Spleen (tissue), 11 donors: ENCODE results near the gene UBR7. TPM values are rescaled to one million over a fixed set of nuclear protein-coding genes. Genes with fewer than 3 reads are reported as not detected.
"Not testable (repeated sequence)": the region's sequence is repeated elsewhere in the genome, so short reads cannot be mapped to it uniquely, and the experiment has no call there.

ENCODE experiments used
- DNase-seq: peaks from one replicate; pipeline ENCODE4 v3.0.0-alpha.2; 2020
- H3K27ac ChIP-seq, 8 donors: fragments of 200-600 bp; sonication (generic) in 7 of 8; 1 replicate in 4 of 8; 2 replicates in 4 of 8; pipeline versions ENCODE4 v1.5.0 to v1.8.0; 2016 to 2021; ENCODE audit warnings: inconsistent platforms in 4 of 8, mild to moderate bottlenecking in 4 of 8, moderate library complexity in 1 of 8
- H3K27me3 ChIP-seq, 7 donors: fragments of 200-600 bp; sonication (generic) in 6 of 7; replicated peaks in 1 of 7; 1 replicate in 4 of 7; 2 replicates in 3 of 7; pipeline versions ENCODE4 v1.5.0 to v1.8.0; 2016 to 2021; ENCODE audit warnings: inconsistent platforms in 3 of 7, mild to moderate bottlenecking in 1 of 7
- H3K36me3 ChIP-seq, 6 donors: fragments of 200-600 bp; sonication (generic) in 5 of 6; 1 replicate in 4 of 6; 2 replicates in 2 of 6; pipeline versions ENCODE4 v1.5.0 to v1.8.0; 2016 to 2021; ENCODE audit warnings: inconsistent platforms in 2 of 6
- H3K4me1 ChIP-seq, 6 donors: fragments of 200-600 bp; sonication (generic) in 5 of 6; 1 replicate in 3 of 6; 2 replicates in 3 of 6; pipeline versions ENCODE4 v1.5.0 to v1.8.0; 2016 to 2021; ENCODE audit warnings: inconsistent platforms in 3 of 6
- H3K4me3 ChIP-seq, 8 donors: fragments of 200-600 bp; sonication (generic) in 7 of 8; 1 replicate in 4 of 8; 2 replicates in 4 of 8; pipeline versions ENCODE4 v1.5.0 to v1.8.0; 2016 to 2021; ENCODE audit warnings: inconsistent platforms in 4 of 8, mild to moderate bottlenecking in 4 of 8, moderate library complexity in 2 of 8
- H3K9me3 ChIP-seq, 8 donors: fragments of 200-600 bp; sonication (generic) in 7 of 8; 1 replicate in 4 of 8; 2 replicates in 4 of 8; pipeline versions ENCODE4 v1.5.0 to v1.8.0; 2016 to 2021; ENCODE audit warnings: inconsistent platforms in 4 of 8
- POLR2A ChIP-seq, 3 donors: fragments of 450-650 bp; IDR thresholded peaks; one replicate each; pipeline ENCODE4 v1.5.1; 2017; ENCODE audit warnings: antibody characterized with exemption in 3 of 3, mild to moderate bottlenecking in 1 of 3
- POLR2AphosphoS5 ChIP-seq, 3 donors: sonication (generic); formaldehyde crosslinking; IDR thresholded peaks; one replicate each; pipeline ENCODE4 v1.5.1; 2017; ENCODE audit warnings: antibody characterized with exemption in 3 of 3
- WGBS, 5 donors: extraction: QIAGEN DNeasy Blood & Tissue Kit in 3 of 5; methylation state at CpG; one replicate each; pipeline versions ENCODE4 v1.1.5 to v1.1.7; 2013 to 2018; 5-methylcytosine and 5-hydroxymethylcytosine counted together
- intact Hi-C: fragments of 100-400 bp; cut with DNase I; formaldehyde crosslinking; loops from one replicate; pipeline ENCODE4 v1.15.0; 2023; ENCODE audit warnings: low total_unique reads
- polyA plus RNA-seq, 3 donors: library from polyadenylated mRNA; stranded (reverse); fragments of 200-250 nt; gene quantifications; one replicate each; pipeline ENCODE4 v1.2.1, GENCODE V29; 2013
- total RNA-seq, 7 donors: library from RNA; depleted of rRNA in 3 of 7; stranded (reverse); fragments of >200 nt in 3 of 7; fragmentation: NEBNext Ultra II Directional in 4 of 7; extraction: Animal tissue kit (Norgen Biotek cat#: 25700) in 4 of 7; gene quantifications; one replicate each; pipeline versions ENCODE4 v1.1.0 to v1.2.1, GENCODE V29; 2016 to 2021
- TF ChIP-seq, protein P1 (sequence below), 11 experiments: fragments of 200-600 bp in 7 of 11; fragments of 450-650 bp in 4 of 11; sonication (generic) in 4 of 11; IDR thresholded peaks in 8 of 11; conservative IDR thresholded peaks in 3 of 11; 1 replicate in 7 of 11; 2 replicates in 4 of 11; pipeline versions ENCODE4 v1.4.0 to v1.8.0; 2016 to 2021; ENCODE audit warnings: antibody characterized with exemption in 11 of 11, inconsistent platforms in 4 of 11, mild to moderate bottlenecking in 1 of 11
- donor health status: healthy with polysubstance abuse.
- donor health status: DM: no; HTN: no; CAD: no; lungs with moderate emphysema.
- donor health status: DM: no; HTN: no; CAD: no.
- donor health status: Bipolar disorder and iron deficiency.
- donor health status: healthy.
- donor health status: DM: no; HTN: no; CAD: no.
- donor health status: DM: yes; HTN: yes; CAD: no.

The UBR7 gene
- total and polyA plus RNA-seq, 10 donors: 9.7 to 39.7 (median 18.6) TPM

- peaks cover 0 to 31% (median 20%) of the 10 kb centered on the region in 6 donors for H3K36me3 ChIP-seq
- peak overlapping the region in 1 of 8 donors; percentile 62 for H3K4me3 ChIP-seq
- H3K27me3 ChIP-seq: peaks cover 0 to 7% (median 0%) of the 10 kb centered on the region in 7 donors
- no peak overlapping the region for H3K27ac ChIP-seq
- H3K4me1 ChIP-seq: peaks cover 0 to 19% (median 0%) of the 10 kb centered on the region in 6 donors
- WGBS, 5 donors: 62 to 79% (median 75%) methylated on average over 15 to 17 of the region's 17 CpGs
- intact Hi-C loops: loop anchor here (10.0 kb wide), 1 partner anchor 313 kb away; no protein-coding TSS in a partner anchor
- no peak for DNase-seq
- TF ChIP-seq, protein P1, sequence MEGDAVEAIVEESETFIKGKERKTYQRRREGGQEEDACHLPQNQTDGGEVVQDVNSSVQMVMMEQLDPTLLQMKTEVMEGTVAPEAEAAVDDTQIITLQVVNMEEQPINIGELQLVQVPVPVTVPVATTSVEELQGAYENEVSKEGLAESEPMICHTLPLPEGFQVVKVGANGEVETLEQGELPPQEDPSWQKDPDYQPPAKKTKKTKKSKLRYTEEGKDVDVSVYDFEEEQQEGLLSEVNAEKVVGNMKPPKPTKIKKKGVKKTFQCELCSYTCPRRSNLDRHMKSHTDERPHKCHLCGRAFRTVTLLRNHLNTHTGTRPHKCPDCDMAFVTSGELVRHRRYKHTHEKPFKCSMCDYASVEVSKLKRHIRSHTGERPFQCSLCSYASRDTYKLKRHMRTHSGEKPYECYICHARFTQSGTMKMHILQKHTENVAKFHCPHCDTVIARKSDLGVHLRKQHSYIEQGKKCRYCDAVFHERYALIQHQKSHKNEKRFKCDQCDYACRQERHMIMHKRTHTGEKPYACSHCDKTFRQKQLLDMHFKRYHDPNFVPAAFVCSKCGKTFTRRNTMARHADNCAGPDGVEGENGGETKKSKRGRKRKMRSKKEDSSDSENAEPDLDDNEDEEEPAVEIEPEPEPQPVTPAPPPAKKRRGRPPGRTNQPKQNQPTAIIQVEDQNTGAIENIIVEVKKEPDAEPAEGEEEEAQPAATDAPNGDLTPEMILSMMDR (IDR thresholded peaks at IDR 0.05 in 8 of 11, conservative IDR thresholded peaks at IDR 0.05 in 3 of 11): no peak
- no peaks in the 10 kb centered on the region for H3K9me3 ChIP-seq
These were observed 25.1 kb downstream of the UBR7 start for GRCh38 chr14:93232159-93232558.

DNA sequence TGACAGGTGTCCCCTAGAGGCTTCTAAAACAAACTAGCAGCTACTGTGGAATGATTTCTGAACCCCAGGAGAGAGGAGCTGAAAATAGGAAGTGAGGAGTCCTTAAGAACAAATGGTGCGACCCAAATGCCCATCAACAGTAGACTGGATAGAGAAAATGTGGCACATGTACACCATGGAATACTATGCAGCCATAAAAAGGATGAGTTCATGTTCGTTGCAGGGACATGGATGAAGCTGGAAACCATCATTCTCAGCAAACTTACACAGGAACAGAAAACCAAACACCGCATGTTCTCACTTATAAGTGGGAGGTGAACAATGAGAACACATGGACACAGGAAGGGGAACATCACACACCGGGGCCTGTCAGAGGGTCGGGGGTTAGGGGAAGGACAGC is 26.0 kb downstream of the UBR7 start:
- Histone ChIP-seq H3K36me3 (peaks cover 0 to 22% (median 11%) of the 10 kb centered on the region in 6 donors), H3K4me1 (peaks cover 0 to 19% (median 0%) of the 10 kb centered on the region in 6 donors)
- not testable (repeated sequence) for H3K9me3 ChIP-seq, H3K4me3 ChIP-seq, DNase-seq, H3K27me3 ChIP-seq, H3K27ac ChIP-seq
- 84 to 93% (median 87%) methylated on average over 5 of the region's 5 CpGs for WGBS, 5 donors
- intact Hi-C loops: loop anchor here (10.0 kb wide), 1 partner anchor 312 kb away; no protein-coding TSS in a partner anchor

DNA sequence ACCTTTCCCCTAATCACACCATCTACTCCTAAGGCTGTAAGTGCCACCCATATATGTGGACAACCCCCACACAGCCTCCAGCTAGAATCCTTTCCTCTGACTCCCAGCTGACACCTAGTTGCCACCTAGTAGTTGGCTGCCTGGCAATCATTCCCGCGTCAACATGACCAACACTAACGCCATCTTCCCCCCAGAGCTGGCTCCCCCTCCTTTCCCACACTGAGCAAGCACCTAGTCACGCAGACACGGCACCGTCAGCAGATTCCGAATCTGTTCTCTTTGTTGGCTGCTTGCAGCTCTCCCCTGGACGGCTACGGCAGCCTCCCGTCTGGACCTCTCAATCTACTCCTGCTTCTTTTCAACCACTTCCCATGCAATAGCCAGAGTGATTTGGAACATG is 27.7 kb downstream of the UBR7 start:
- H3K9me3 ChIP-seq: no peaks in the 10 kb centered on the region
- intact Hi-C loops: loop anchor here (10.0 kb wide), 1 partner anchor 310 kb away; no protein-coding TSS in a partner anchor
- DNase-seq: no peak
- peaks cover 0 to 7% (median 0%) of the 10 kb centered on the region in 7 donors for H3K27me3 ChIP-seq
- peaks cover 0 to 17% (median 2%) of the 10 kb centered on the region in 6 donors for H3K36me3 ChIP-seq
- 60 to 76% (median 66%) methylated on average over 10 of the region's 10 CpGs for WGBS, 5 donors
- H3K27ac ChIP-seq: no peak overlapping the region
- H3K4me1 ChIP-seq: peaks cover 0 to 19% (median 0%) of the 10 kb centered on the region in 6 donors
- no peak overlapping the region for H3K4me3 ChIP-seq
- TF ChIP-seq, protein P1 (IDR thresholded peaks at IDR 0.05 in 8 of 11, conservative IDR thresholded peaks at IDR 0.05 in 3 of 11): no peak
- no peak for TF ChIP-seq POLR2AphosphoS5 (IDR thresholded peaks at IDR 0.05)
- no peak for TF ChIP-seq POLR2A (IDR thresholded peaks at IDR 0.05)

DNA sequence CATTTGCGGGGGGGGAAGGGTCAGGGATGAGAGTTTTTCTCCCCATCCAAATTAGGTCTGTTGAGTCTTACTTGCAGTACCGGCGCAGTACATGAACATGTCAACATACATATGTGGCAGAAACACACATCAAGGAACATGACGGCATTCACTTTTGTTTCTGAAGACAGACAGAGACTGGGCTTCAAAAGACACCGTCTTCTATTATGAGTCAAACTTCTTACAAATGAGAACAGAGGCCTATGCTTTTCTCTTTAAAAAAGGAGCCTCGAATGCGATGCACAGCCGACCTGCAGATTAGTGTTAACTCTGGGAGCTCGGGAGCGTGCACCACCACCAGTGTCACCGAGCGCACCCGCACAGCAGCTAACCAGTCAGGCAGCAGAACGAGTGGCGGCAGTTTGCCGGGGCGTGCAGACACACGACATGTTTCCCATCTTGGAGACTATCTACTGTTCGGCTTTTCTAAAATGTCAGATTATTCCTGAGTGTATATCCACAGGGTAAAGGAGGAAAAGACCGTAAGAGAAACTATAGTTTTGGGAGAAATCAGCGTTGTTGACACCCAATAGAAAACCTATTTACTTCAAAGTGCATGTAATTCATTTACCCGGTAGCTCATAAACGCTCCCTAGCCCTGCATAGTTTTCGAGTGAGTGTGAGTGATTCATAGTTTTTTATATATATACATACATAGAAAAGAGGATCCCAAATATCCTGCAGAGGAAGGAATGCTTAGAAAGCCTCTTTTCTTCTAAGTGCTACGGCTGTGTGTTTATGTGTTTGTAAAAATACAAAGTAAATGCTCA is 33.0 kb downstream of the UBR7 start:
- WGBS, 5 donors: 94 to 96% (median 95%) methylated on average over 25 of the region's 25 CpGs
- intact Hi-C loops: loop anchor here (10.0 kb wide), 1 partner anchor 305 kb away; no protein-coding TSS in a partner anchor
- TF ChIP-seq POLR2AphosphoS5 (IDR thresholded peaks at IDR 0.05) (peak in 1 of 3 donors; percentile 28), POLR2A (IDR thresholded peaks at IDR 0.05) (no peak)
- TF ChIP-seq, protein P1 (IDR thresholded peaks at IDR 0.05 in 8 of 11, conservative IDR thresholded peaks at IDR 0.05 in 3 of 11): no peak
- Histone ChIP-seq H3K27me3 (no peaks in the 10 kb centered on the region), H3K9me3 (no peaks in the 10 kb centered on the region), H3K4me3 (no peak overlapping the region), H3K4me1 (no peaks in the 10 kb centered on the region), H3K27ac (no peak overlapping the region), H3K36me3 (peaks cover 0 to 65% (median 50%) of the 10 kb centered on the region in 6 donors)
- DNase-seq: no peak
